ENCODE data around the gene RIT2.
"Not testable (repeated sequence)": the region's sequence is repeated elsewhere in the genome, so short reads cannot be mapped to it uniquely, and the experiment has no call there.

The RIT2 gene

DNA sequence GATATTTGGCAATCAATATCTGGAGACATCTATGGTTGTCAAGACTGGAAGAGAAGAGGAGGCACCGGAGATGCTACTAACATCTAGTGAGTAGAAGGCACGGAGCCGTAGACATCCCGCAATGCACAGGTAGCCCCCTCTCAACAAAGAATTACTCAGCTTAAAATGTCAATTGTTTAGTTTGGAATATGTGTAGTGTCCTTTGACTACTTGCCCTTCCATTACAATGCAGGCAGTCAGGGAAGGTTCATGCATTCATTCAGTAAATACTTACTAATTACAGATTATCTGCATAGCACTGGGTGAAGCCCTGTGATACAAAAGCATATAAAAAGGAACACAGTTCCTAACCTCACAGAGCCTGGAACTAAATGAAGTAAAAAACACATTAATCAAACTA, 294.0 kb downstream of the RIT2 start:
- no peak for DNase-seq

DNA sequence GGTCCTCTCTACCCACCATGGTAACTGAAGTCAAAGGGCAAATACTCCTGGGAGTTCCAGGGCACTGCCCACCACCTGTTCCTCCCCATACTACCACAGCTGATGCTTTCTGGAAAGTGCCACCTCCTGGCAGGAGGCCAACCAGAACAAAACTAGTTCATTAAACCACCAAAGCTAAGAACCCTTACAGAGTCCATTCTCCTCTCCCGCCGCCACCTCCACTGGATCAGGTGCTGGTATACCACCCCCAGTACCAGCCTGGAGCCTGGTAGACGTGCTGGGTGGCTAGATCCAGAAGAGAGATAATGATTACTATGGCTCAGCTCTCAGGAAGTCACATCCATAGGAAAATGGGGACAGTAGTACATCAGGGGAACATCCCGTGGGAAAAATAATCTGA, 300.9 kb downstream of the RIT2 start:
- no peak for DNase-seq

DNA sequence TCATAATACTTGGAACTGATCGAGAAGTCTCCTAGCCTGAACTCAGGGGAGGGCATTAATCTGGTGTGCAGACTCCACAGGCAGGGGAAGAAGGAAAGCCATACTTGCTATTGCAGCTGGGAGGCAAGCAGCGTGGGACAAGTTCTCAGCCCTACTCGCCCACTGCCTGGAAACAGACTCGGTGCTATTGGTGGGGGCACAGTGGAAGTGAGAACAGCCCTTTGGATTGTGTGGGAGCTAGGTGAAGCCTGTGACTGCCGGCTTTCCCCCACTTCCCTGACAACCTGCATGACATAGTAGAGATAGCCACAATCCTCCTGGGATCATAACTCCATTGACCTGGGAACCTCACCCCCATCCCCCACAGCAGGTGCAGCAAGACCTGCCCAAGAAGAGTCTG, 301.3 kb downstream of the RIT2 start:
- DNase-seq = no peak

DNA sequence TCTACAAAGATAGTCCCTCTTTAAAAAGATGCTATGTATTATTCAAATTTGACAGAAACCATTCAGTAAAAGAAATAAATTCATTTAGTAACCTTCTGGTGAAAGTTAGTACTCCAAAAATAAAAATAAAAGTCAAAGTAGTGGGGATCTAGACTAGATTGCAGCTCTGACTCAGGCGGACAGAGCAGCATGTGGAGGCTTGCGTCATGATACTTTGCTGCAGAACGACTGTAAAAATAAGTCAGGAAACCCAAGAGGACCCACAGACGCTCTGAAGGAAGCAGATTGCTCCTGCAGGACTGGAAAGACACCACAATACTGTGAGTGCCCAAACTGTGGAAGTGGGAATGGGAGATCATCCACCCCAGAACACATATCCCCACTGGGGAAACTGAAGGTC, 301.9 kb downstream of the RIT2 start:
- no peak for DNase-seq

DNA sequence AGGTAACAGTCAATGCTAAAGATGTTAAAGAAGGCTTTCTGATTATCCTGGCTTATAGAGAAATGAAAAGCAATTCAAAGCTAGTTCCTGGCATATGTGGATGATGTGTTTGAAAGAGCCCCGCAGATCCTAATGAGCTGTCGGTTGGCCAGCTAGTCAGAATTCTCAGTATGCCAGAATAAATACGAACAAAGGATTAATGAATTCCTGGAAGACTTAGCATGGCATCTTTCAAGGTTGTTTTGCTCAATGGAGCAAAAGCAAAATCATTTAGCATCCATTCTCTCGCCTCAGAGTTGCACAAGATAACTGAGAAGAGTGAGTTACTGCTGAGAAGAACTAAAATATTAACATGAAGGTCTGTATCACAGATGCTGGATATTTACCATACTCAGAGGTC, 307.6 kb downstream of the RIT2 start:
- no peak for DNase-seq

DNA sequence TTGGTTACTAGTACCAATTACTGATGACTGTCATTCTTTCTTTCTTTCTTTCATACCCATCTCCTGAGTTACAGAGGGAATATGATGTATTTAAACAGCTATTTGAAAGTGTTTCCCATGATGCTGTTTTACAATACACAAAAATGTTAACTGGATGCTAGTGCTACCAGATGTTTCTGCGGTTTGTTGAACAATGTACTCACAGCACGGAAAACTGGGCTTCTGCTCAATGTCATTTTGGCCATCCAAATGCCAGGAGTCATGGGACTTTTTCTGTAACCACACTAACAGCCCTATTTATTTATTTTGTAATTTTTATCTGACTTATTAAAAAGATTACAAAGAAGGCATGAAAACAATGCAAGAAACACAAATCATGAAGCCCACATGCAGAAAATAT, 313.8 kb downstream of the RIT2 start:
- no peak for DNase-seq

DNA sequence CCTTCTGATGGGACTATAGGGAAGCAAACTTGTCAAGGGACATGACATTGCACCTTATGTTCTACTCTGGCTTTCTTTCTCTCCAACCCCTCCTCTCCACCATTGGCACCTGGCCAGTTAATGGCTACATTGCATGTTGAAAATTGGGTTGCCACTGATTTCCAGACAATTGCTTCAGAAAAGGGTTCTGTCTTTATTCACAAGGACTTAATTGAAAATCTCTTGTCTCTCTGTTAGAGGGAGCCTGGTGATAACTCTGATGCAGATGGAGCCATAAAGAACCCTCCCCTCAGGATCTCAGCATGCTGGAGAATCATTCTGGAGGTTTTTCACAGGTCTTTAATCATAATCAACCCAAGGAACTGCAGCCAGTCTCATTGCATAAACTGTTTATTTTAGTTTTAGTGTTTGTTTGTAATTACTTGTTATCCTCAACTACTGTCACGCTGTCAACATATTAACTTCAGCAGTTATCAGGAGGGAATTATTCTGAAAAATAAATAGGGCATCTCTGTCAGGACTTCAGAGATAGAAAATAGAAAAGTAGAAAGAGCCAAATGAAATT, 316.8 kb downstream of the RIT2 start:
- DNase-seq = no peak

DNA sequence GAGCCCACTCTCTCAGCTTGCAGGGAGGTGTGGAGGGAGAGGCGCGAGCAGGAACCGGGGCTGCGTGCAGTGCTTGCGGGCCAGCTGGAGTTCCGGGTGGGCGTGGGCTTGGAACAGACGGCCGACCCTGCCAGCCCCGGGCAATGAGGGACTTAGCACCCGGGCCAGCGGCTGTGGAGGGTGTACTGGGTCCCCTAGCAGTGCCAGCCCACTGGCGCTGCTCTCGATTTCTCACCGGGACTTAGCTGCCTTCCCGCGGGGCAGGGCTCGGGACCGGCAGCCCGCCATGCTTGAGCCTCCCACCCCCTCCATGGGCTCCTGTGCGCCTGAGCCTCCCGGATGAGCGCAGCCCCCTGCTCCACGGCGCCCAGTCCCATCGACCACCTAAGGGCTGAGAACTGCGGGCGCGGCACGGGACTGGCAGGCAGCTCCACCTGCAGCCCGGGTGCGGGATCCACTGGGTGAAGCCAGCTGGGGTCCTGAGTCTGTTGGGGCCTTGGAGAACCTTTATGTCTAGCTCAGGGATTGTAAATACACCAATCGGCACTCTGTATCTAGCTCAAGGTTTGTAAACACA, 320.2 kb downstream of the RIT2 start:
- not testable (repeated sequence) for DNase-seq

DNA sequence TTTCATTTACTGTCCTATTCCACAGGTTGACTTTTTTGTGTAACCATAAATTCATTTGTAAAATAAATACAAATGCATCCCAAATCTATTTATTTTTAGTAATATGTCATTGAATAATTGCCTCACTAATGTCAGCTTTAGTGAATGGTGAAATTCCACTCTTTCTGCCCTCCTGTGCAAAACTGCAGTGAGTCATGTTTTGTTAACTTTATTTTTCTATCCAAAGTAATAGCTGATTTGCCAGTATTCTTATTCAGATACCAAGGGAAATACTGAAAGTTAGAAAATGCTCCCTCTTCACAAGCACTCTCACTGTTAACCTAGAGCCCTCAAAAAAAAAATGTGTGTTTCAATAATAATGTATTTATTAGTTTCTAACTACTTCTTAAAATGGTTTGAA, 322.8 kb downstream of the RIT2 start:
- no peak for DNase-seq

DNA sequence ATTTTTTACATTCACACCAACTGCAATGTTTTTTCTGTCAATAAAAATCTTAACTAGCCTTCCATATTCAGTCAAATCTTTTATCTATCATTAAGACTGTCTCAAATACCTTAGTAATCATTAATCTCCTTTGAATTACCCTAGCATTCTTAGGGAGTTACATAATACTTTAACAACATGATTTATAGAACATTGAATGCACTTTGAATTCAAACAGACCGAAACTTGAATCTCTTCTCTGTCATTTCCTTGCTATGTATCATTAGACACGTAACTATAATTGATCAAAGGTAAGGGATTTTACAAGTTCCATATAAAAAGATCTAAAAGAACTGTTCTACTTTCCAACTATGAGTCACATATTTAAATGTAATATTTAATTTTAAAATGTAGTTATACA, 330.9 kb downstream of the RIT2 start:
- no peak for DNase-seq

DNA sequence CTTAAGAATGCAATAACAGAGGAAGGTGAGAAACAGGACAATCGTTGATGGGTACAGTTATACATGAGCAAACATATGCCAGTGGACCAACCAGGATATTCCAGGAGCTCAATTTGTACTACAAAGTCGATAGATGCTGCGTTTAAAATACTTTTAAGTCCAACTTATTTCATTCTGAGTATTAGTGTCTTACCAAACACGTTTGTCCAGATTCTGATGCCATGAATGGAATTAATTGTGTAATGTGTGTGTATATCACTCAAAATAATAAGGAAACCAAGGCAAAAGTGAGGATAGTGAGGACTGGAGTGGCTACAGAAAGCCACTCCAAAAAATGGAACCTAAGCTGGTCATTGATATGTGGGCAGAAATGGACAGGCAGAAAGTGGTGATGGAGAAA, 332.6 kb downstream of the RIT2 start:
- DNase-seq = no peak

DNA sequence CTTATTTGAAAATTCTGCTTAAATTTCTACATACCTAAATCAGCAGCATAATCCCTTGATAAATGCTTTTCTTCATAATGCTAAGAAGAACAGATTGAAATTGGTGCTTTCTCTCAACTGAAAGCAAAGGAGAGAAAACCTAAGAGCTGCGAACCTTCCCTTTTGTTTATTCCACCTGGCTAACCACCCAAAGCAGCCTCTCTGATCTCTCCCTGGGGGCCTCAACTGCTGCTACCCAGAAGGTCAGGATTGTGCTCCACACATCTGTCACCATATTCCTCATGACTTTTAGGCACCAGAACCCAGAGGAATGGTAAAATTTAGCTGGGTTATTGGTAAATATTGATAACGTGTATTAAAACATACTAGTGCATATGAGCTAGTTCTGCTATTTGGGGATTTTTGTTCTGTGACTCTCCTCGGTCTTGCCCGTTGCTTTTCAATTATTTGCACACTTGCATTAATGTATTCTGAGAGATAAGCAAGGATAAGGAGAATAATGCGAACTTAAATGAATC, 334.1 kb downstream of the RIT2 start:
- DNase-seq = no peak

DNA sequence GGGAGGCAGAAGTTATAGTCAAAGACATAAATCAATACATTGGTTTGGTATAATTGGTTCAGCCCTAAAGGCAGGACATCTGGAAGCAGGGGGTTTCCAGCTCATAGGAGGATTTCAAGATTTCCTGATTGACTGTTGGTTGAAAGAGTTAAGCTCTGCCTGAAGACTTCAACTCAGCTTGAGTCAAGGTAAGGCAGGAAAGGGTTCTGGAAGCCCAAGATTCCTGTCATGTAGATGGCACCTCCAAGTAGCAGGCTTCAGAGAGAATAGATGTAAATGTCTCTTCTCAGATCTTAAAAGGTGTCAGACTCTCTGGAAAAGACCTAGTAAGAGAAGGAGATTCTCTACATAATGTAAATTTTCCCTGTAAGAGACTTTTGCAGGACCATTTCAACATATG, 335.3 kb downstream of the RIT2 start:
- no peak for DNase-seq

DNA sequence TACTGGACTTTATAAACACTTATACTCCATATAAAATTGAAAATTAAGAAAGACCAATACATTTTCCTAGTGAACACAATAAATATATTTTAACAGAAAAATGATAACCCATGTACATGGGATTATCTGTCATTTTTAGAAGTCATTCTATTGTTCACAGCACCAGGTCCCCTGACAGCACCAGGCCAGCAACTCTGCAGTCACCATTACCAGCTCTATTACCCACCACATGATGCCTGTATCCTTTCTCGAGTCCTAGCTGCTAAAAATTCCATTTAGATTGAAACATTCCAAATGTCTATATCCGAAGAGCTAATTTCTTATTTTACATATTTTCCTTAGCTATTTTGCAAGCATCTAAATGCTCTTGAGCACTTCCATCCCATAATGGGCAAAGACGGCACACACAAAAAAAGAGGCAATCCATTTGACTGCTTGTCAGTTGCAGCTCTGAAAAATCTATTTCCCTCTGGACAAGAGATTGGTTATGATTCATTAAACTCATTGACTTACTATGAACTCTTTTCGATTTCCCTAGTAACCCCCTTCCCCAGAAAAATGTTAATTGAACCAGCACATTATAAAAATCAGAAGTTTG, 336.9 kb downstream of the RIT2 start:
- DNase-seq = no peak

DNA sequence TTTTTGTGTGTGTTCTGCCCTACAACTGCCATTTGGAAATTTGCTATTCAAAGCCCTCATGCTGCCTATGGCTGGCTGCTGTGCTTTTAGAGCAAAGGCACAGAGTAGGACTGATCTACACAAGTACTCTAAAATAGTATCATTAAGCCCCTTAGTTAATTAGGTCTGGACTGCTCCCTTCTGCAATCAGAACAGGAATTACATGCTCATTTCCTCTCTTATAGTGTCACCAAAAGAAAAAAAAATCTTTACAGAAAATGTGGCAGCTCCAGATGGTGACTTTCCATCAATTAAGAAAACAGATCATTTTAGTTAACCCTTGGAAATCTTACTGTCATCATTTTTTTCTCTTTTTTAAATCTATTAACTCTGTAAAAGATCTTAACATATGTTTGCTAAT, 337.5 kb downstream of the RIT2 start:
- no peak for DNase-seq

DNA sequence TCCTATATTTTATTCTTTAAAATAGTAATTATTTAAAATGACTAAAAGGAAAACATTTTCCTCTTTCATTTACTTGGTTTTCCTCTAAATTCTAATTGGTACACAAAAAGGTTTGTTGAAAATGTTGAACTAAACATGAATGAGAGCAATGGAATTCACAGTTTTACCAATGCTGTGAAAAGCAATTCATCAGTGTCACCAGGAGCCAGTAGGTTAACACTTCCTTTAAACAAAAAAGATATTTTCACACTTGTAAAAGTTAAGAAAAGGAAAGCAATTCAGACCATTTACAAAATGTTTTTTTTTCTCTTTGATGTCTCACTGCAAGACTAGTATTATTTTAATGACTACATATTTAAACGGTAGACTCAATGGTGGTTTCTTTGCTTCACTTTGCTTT, 341.6 kb downstream of the RIT2 start:
- DNase-seq = no peak

DNA sequence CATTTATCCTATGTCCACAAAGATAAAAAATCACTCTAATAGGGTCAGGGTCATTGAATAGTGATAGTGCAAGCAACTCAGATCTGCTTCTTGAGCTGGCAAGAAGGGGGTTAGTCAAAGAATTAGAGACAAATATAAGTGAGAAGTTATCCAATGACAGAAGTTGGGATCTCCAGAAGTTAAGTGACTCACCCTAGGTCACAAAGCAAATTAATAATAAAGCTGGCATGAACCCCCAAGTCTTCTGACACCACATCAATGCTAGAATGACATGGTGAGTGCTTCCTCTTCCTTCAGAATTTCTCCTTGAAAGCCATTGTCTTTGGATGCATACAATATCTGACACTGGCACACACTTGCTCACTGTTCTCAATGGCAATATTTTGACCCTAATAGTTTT, 343.5 kb downstream of the RIT2 start:
- DNase-seq = no peak

DNA sequence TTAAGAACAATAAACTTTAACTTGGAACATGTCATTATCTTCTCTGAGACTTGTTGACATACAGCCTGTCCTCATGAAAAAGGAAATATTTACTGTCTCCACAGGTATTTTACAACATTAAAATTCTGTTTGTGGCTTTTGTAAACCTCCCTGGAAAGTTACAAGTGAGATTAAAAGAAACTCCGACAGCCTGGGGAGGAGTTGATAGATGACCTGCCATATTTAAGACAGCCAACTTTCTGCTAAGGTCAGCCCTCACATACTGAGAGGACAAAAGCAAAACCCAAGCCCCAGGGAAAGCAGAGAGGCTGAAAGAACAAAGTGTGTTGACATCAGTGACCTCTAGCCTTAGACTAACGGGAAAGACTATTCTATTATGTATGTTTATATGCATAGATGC, 350.2 kb downstream of the RIT2 start:
- no peak for DNase-seq

DNA sequence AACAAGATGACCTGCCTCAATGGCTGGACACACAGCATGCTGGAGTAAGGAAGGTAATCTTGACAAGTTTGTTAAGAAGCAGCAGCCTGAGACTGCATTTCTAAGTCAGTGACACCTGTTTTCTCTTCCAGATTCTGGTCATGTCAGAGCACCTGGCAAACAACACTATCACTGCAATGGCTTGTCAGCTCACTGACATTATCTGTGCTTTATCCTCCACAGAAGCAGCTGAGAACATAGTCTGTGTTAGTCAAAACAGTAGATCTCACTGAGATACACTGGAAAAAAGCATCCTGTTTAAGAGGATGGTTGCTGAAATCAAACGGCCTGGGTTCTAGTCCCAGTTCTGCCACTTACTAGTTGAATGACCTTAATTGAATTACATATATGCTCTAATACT, 355.2 kb downstream of the RIT2 start:
- no peak for DNase-seq

DNA sequence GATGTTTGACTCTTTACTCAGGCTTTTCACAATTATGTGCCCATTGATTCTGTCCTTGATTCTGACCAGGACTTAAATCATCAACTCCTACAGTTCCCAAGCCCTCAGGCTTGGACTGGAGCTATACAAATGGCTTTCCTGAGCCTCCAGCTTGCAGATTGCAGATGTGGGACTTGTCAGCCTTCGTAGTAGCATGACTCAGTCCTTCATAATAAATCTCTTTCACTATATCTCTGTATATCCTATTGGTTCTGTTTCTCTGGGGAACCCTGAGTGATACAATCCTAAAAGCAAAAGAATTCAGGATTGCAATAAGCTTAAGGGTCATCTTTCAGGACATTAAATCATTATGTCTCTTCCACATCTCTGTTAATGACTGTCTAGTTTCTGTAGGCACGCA, 356.6 kb downstream of the RIT2 start:
- DNase-seq = no peak

DNA sequence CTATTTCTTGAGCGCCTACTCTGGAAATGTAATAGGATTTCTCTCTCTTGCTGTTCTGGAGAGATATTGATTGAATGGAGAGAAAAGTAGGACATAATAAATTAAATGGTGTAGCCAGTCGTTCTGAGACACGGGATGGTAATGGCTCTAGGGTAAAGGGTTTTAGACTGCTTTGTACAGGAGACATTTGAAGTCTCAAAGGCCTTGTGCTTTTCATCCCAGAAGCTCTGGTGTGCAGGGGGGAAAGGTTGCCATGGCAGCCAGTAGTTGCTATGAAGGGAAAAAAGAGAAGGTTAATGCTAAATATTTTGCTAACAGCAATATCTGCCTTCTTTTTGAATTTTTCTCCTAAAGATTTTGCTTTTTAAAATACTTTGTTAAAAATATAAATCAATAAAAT, 359.3 kb downstream of the RIT2 start:
- DNase-seq = no peak

DNA sequence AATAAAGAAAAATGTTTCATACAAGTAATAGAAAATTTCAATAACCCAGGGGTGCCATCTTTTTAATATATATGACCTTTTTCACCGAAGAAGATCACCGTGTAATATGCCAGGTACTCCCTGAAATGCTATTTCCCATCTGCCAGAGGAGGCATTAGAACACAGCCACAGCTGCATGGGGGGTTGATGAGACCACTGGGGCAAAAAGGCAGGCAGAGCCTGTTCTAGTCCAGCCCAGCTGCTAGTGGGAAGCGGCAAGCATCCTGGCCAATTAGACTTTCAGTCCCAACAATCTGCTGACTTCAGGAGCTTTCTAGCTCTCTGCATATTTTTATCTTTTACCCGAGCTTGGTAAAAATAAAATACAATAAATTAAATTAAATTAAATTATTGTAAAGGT, 362.6 kb downstream of the RIT2 start:
- no peak for DNase-seq

DNA sequence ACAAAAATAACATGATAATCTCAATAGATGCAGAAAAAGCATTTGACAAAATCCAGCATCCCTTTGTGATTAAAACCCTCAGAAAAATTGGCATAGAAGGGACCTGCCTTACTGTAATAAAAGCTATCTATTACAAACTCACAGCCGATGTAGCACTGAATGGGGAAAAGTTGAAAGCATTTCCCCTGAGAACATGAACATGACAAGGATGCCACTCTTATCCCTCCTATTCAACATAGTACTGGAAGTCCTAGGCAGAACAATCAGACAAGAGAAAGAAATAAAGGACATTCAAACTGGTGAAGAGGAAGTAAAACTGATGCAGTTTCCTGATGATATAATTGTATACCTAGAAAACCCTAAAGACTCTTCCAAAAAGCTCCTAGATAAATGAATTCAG, 368.7 kb downstream of the RIT2 start:
- DNase-seq = no peak

DNA sequence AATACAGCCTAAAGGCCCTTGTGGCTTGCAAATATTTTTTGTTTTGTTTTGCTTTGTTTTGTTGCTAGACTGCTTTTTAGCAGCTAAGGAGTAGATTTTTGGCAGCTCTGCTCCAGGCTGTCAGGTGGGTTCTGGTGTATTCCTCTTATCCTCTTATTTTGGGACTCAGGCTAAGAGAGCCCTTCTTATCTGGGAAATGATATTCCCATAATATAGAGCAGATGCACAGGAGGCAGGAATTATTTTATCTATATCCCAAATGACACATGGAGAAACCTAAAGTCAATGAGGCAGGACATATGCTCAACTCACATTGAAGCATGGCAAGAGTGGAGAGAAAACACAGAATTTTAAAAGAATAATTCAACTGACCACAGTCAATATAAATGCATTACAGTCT, 369.6 kb downstream of the RIT2 start:
- no peak for DNase-seq

DNA sequence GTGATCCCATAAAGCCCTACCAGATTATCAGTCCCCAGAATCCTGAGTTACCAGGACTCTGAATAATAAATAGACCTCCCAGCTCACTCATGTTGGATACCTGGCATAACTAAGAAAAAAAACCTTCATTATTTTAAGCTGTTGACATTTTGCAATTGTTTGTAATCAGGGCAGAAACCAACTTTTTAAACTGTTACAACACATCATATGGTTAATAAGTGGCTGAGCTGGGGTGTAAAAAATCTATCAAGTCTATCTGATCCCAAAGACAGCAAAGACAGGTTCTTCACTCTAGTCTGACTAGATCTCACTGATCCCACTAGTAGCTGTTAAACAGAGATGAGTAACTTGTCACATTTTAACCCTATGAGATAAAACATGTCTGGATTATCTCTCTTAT, 370.3 kb downstream of the RIT2 start:
- no peak for DNase-seq

Measured in CD4-positive, alpha-beta T cell treated with Interleukin-10 for 1 hour (primary cell).